ENCODE measurements around the gene KRTAP10-8. TPM values are rescaled to one million over a fixed set of nuclear protein-coding genes. Genes with fewer than 3 reads are reported as not detected.
"Not testable (repeated sequence)": the region's sequence is repeated elsewhere in the genome, so short reads cannot be mapped to it uniquely, and the experiment has no call there.

KRTAP10-8 gene
- total and polyA plus RNA-seq, 2 experiments from 2014 or later = not detected

DNA sequence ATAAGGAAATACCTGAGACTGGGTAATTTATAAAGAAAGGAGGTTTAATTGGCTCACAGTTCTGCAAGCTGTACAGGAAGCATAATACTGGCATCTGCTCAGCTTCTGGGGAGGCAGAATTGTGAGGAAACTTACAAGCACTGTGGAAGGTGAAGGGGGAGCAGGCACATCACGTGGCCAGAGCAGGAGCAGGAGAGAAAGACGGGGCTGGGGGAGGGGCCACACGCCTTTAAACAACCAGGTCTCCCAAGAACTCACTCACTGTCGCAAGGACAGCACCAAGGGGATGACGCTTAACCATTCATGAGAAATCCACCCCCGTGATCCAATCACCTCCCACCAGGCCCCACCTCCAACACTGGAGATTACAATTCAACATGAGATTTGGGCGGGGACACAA, 49.7 kb downstream of the KRTAP10-8 start:
- H3K79me2 ChIP-seq (replicated peaks; ENCODE audit: insufficient read depth); H3K4me3 ChIP-seq; H3K27me3 Mint-ChIP-seq (ENCODE audit: insufficient read depth, low read depth, poor library complexity); H3K36me3 Mint-ChIP-seq (ENCODE audit: low read depth); H3K4me3 Mint-ChIP-seq; H3K27ac Mint-ChIP-seq; H3K36me3 ChIP-seq (ENCODE audit: insufficient read depth); H3K27me3 ChIP-seq (ENCODE audit: insufficient read depth); H3K9me2 ChIP-seq (ENCODE audit: insufficient read depth); H4K20me1 ChIP-seq (replicated peaks; ENCODE audit: insufficient read depth); H3K27ac ChIP-seq (ENCODE audit: low read depth); H3F3A ChIP-seq (replicated peaks; ENCODE audit: low read depth): not testable (repeated sequence)
- peaks cover 12% of the 10 kb centered on the region for H3K9me3 Mint-ChIP-seq
- peaks cover 30% of the 10 kb centered on the region for H3K4me1 Mint-ChIP-seq
- peak overlapping the region; percentile 63; the same call in 1 of the 2 replicates for H2AFZ ChIP-seq
- DNase-seq (ENCODE audit: low spot score) (peak; percentile 79), ATAC-seq (peak; percentile 90)
- 0 out of 2 replicates have a peak overlapping the region, but pooled peaks have one; percentile 46 for H3K4me2 ChIP-seq
- H3K4me1 ChIP-seq (ENCODE audit: insufficient read depth) = peaks cover 31% of the 10 kb centered on the region

Other genes with a start within 250 kb of the KRTAP10-8 start
- gene LRRC3, start 156.6 kb upstream of the KRTAP10-8 start, total RNA-seq (2014; rRNA removed; shearing (Covaris generic)) = 4.4 and 6.8 TPM in 2 replicates
- gene LRRC3, start 156.6 kb upstream of the KRTAP10-8 start, polyA plus RNA-seq (2016; fragmentation: Nextera tagmentation; extraction: Ambion mirVana) = 0.95 and 1.2 TPM in 2 replicates
- not detected in 2 replicates for gene KRTAP10-1, start 71.9 kb upstream of the KRTAP10-8 start, total RNA-seq (2014; rRNA removed; shearing (Covaris generic))
- not detected in 2 replicates for gene KRTAP10-1, start 71.9 kb upstream of the KRTAP10-8 start, polyA plus RNA-seq (2016; fragmentation: Nextera tagmentation; extraction: Ambion mirVana)
- gene KRTAP10-2, start 60.6 kb upstream of the KRTAP10-8 start, total RNA-seq (2014; rRNA removed; shearing (Covaris generic)) = not detected in 2 replicates
- 0.24 TPM in 1 of 2 replicates, not detected in the other for gene KRTAP10-2, start 60.6 kb upstream of the KRTAP10-8 start, polyA plus RNA-seq (2016; fragmentation: Nextera tagmentation; extraction: Ambion mirVana)
- gene KRTAP10-3, start 53.3 kb upstream of the KRTAP10-8 start, total RNA-seq (2014; rRNA removed; shearing (Covaris generic)) = not detected in 2 replicates
- gene KRTAP10-3, start 53.3 kb upstream of the KRTAP10-8 start, polyA plus RNA-seq (2016; fragmentation: Nextera tagmentation; extraction: Ambion mirVana) = not detected in 2 replicates
- not detected in 2 replicates for gene KRTAP10-4, start 38.4 kb upstream of the KRTAP10-8 start, total RNA-seq (2014; rRNA removed; shearing (Covaris generic))
- gene KRTAP10-4, start 38.4 kb upstream of the KRTAP10-8 start, polyA plus RNA-seq (2016; fragmentation: Nextera tagmentation; extraction: Ambion mirVana) = not detected in 2 replicates
- not detected in 2 replicates for gene KRTAP10-5, start 31.5 kb upstream of the KRTAP10-8 start, total RNA-seq (2014; rRNA removed; shearing (Covaris generic))
- not detected in 2 replicates for gene KRTAP10-5, start 31.5 kb upstream of the KRTAP10-8 start, polyA plus RNA-seq (2016; fragmentation: Nextera tagmentation; extraction: Ambion mirVana)
- gene KRTAP10-6, start 19.6 kb upstream of the KRTAP10-8 start, total RNA-seq (2014; rRNA removed; shearing (Covaris generic)) = not detected in 2 replicates
- gene KRTAP10-6, start 19.6 kb upstream of the KRTAP10-8 start, polyA plus RNA-seq (2016; fragmentation: Nextera tagmentation; extraction: Ambion mirVana) = not detected in 2 replicates
- gene KRTAP10-7, start 11.5 kb upstream of the KRTAP10-8 start, total RNA-seq (2014; rRNA removed; shearing (Covaris generic)) = not detected in 2 replicates
- not detected in 2 replicates for gene KRTAP10-7, start 11.5 kb upstream of the KRTAP10-8 start, polyA plus RNA-seq (2016; fragmentation: Nextera tagmentation; extraction: Ambion mirVana)
- not detected in 2 replicates for gene KRTAP10-9, start 15.0 kb downstream of the KRTAP10-8 start, total RNA-seq (2014; rRNA removed; shearing (Covaris generic))
- not detected in 2 replicates for gene KRTAP10-9, start 15.0 kb downstream of the KRTAP10-8 start, polyA plus RNA-seq (2016; fragmentation: Nextera tagmentation; extraction: Ambion mirVana)
- not detected in 2 replicates for gene KRTAP10-10, start 25.3 kb downstream of the KRTAP10-8 start, total RNA-seq (2014; rRNA removed; shearing (Covaris generic))
- gene KRTAP10-10, start 25.3 kb downstream of the KRTAP10-8 start, polyA plus RNA-seq (2016; fragmentation: Nextera tagmentation; extraction: Ambion mirVana) = not detected in 2 replicates
- gene KRTAP10-11, start 34.3 kb downstream of the KRTAP10-8 start, total RNA-seq (2014; rRNA removed; shearing (Covaris generic)) = not detected in 2 replicates
- not detected in 2 replicates for gene KRTAP10-11, start 34.3 kb downstream of the KRTAP10-8 start, polyA plus RNA-seq (2016; fragmentation: Nextera tagmentation; extraction: Ambion mirVana)
- not detected in 2 replicates for gene KRTAP12-4, start 42.6 kb downstream of the KRTAP10-8 start, total RNA-seq (2014; rRNA removed; shearing (Covaris generic))
- gene KRTAP12-4, start 42.6 kb downstream of the KRTAP10-8 start, polyA plus RNA-seq (2016; fragmentation: Nextera tagmentation; extraction: Ambion mirVana) = not detected in 2 replicates
- not detected in 2 replicates for gene KRTAP12-3, start 45.9 kb downstream of the KRTAP10-8 start, total RNA-seq (2014; rRNA removed; shearing (Covaris generic))
- not detected in 2 replicates for gene KRTAP12-3, start 45.9 kb downstream of the KRTAP10-8 start, polyA plus RNA-seq (2016; fragmentation: Nextera tagmentation; extraction: Ambion mirVana)
- gene KRTAP12-2, start 54.8 kb downstream of the KRTAP10-8 start, total RNA-seq (2014; rRNA removed; shearing (Covaris generic)) = not detected in 2 replicates
- not detected in 2 replicates for gene KRTAP12-2, start 54.8 kb downstream of the KRTAP10-8 start, polyA plus RNA-seq (2016; fragmentation: Nextera tagmentation; extraction: Ambion mirVana)
- not detected in 2 replicates for gene KRTAP12-1, start 70.1 kb downstream of the KRTAP10-8 start, total RNA-seq (2014; rRNA removed; shearing (Covaris generic))
- not detected in 2 replicates for gene KRTAP12-1, start 70.1 kb downstream of the KRTAP10-8 start, polyA plus RNA-seq (2016; fragmentation: Nextera tagmentation; extraction: Ambion mirVana)
- gene KRTAP10-12, start 85.1 kb downstream of the KRTAP10-8 start, total RNA-seq (2014; rRNA removed; shearing (Covaris generic)) = not detected in 2 replicates
- not detected in 2 replicates for gene KRTAP10-12, start 85.1 kb downstream of the KRTAP10-8 start, polyA plus RNA-seq (2016; fragmentation: Nextera tagmentation; extraction: Ambion mirVana)
- 0.35 TPM in 1 of 2 replicates, not detected in the other for gene TSPEAR, start 99.5 kb downstream of the KRTAP10-8 start, total RNA-seq (2014; rRNA removed; shearing (Covaris generic))
- gene TSPEAR, start 99.5 kb downstream of the KRTAP10-8 start, polyA plus RNA-seq (2016; fragmentation: Nextera tagmentation; extraction: Ambion mirVana) = 0.45 and 0.92 TPM in 2 replicates
- gene UBE2G2, start 189.7 kb downstream of the KRTAP10-8 start, total RNA-seq (2014; rRNA removed; shearing (Covaris generic)) = 100 and 112 TPM in 2 replicates
- gene UBE2G2, start 189.7 kb downstream of the KRTAP10-8 start, polyA plus RNA-seq (2016; fragmentation: Nextera tagmentation; extraction: Ambion mirVana) = 55.0 and 66.4 TPM in 2 replicates
- 91.9 and 103 TPM in 2 replicates for gene SUMO3, start 206.0 kb downstream of the KRTAP10-8 start, total RNA-seq (2014; rRNA removed; shearing (Covaris generic))
- 90.6 and 90.8 TPM in 2 replicates for gene SUMO3, start 206.0 kb downstream of the KRTAP10-8 start, polyA plus RNA-seq (2016; fragmentation: Nextera tagmentation; extraction: Ambion mirVana)